Parathyroid adenoma (tissue), 2 donors: ENCODE results near the gene CAB39.

Experiments used
- H2AFZ ChIP-seq: fragments of 300-600 bp; sonication (generic); one replicate; pipeline ENCODE4 v1.7.0; 2017; ENCODE audit warnings: antibody characterized with exemption, mild to moderate bottlenecking
- H3K27ac ChIP-seq: fragments of 300-600 bp; sonication (generic); one replicate; pipeline ENCODE4 v1.7.0; 2017
- H3K27me3 ChIP-seq: fragments of 300-600 bp; sonication (generic); one replicate; pipeline ENCODE4 v1.7.0; 2017; ENCODE audit warnings: low read length; ENCODE audit not compliant: control insufficient read depth, insufficient read depth
- H3K36me3 ChIP-seq: fragments of 300-600 bp; sonication (generic); one replicate; pipeline ENCODE4 v1.7.0; 2017; ENCODE audit warnings: low read length; ENCODE audit not compliant: control insufficient read depth, insufficient read depth
- H3K4me1 ChIP-seq: fragments of 300-600 bp; sonication (generic); one replicate; pipeline ENCODE4 v1.7.0; 2017; ENCODE audit warnings: control low read depth
- H3K4me2 ChIP-seq: fragments of 300-600 bp; sonication (generic); one replicate; pipeline ENCODE4 v1.7.0; 2017; ENCODE audit warnings: low read length
- H3K4me3 ChIP-seq: fragments of 300-600 bp; sonication (generic); one replicate; pipeline ENCODE4 v1.7.0; 2017; ENCODE audit warnings: low read depth, low read length
- H3K79me2 ChIP-seq: fragments of 300-600 bp; sonication (generic); one replicate; pipeline ENCODE4 v1.7.0; 2017; ENCODE audit warnings: control low read depth
- H3K9ac ChIP-seq: fragments of 300-600 bp; sonication (generic); one replicate; pipeline ENCODE4 v1.7.0; 2017; ENCODE audit warnings: mild to moderate bottlenecking
- H3K9me3 ChIP-seq: fragments of 300-600 bp; sonication (generic); one replicate; pipeline ENCODE4 v1.7.0; 2017; ENCODE audit warnings: low read length; ENCODE audit not compliant: control insufficient read depth
- TF ChIP-seq, protein P1 (sequence below): fragments of 300-600 bp; sonication (generic); IDR thresholded peaks from one replicate; pipeline ENCODE4 v1.7.0; 2017; ENCODE audit warnings: antibody characterized with exemption, mild to moderate bottlenecking
- donor health status: primary hyperparathyroidism.

CAB39 gene

GRCh38 chr2:230737791-230738226, 25.2 kb downstream of the CAB39 start:
- TF ChIP-seq, protein P1, sequence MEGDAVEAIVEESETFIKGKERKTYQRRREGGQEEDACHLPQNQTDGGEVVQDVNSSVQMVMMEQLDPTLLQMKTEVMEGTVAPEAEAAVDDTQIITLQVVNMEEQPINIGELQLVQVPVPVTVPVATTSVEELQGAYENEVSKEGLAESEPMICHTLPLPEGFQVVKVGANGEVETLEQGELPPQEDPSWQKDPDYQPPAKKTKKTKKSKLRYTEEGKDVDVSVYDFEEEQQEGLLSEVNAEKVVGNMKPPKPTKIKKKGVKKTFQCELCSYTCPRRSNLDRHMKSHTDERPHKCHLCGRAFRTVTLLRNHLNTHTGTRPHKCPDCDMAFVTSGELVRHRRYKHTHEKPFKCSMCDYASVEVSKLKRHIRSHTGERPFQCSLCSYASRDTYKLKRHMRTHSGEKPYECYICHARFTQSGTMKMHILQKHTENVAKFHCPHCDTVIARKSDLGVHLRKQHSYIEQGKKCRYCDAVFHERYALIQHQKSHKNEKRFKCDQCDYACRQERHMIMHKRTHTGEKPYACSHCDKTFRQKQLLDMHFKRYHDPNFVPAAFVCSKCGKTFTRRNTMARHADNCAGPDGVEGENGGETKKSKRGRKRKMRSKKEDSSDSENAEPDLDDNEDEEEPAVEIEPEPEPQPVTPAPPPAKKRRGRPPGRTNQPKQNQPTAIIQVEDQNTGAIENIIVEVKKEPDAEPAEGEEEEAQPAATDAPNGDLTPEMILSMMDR, result no peak
- Histone ChIP-seq H3K27me3 (no peaks in the 10 kb centered on the region), H3K27ac (peak overlapping the region; percentile 43), H3K36me3 (no peaks in the 10 kb centered on the region), H3K9me3 (no peaks in the 10 kb centered on the region), H3K4me2 (peak overlapping the region; percentile 2), H2AFZ (no peak overlapping the region), H3K4me1 (peaks cover 17% of the 10 kb centered on the region), H3K79me2 (peaks cover 23% of the 10 kb centered on the region), H3K9ac (no peak overlapping the region), H3K4me3 (no peak overlapping the region)

DNA sequence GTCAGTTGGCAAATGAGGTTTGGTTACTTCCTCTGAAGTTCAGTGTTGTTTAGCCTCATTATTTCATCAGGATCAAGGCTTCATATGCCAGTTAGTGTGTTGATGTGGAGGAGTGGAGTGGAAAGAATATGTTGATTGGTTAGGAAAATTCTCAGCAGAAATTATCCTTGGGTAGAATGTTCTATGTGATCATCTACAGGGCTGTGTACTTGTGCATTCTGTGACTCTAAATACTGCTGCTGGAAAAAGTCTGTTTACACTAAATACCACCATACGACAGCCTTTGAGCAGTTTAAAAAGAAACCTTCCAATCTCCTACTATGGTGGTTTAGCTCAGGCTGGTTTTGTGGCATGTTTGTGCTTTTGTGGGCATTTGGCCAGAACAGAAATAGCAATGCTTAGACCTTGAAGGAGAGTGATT, 25.8 kb downstream of the CAB39 start:
- no peaks in the 10 kb centered on the region for H3K9me3 ChIP-seq
- no peaks in the 10 kb centered on the region for H3K27me3 ChIP-seq
- peaks cover 23% of the 10 kb centered on the region for H3K79me2 ChIP-seq
- H2AFZ ChIP-seq, result no peak overlapping the region
- no peaks in the 10 kb centered on the region for H3K36me3 ChIP-seq
- no peak overlapping the region for H3K4me3 ChIP-seq
- no peak overlapping the region for H3K9ac ChIP-seq
- peak overlapping the region; percentile 43 for H3K27ac ChIP-seq
- H3K4me2 ChIP-seq, result peak overlapping the region; percentile 31
- TF ChIP-seq, protein P1, result no peak
- H3K4me1 ChIP-seq, result peaks cover 17% of the 10 kb centered on the region

DNA sequence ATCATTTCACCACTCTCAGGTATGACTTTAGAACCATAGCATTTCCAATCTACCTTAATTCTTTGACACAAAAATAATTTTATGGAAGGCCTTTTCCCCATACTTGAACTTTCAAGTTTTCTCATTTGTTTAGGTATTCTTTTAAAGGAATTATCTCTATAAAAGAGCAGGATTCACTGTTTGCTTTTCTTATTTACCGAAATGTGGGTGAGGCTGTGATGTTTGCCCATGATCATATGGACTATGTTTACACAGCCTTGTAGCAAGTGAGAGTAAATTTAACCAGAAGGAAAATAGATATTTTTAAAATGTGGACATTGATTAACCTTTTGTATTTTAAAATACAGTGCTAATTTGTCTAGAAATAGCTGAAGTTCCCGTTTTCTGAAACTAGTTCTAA, 26.3 kb downstream of the CAB39 start:
- Histone ChIP-seq H3K4me2 (peak overlapping the region; percentile 31), H3K4me1 (peaks cover 17% of the 10 kb centered on the region), H3K79me2 (peaks cover 24% of the 10 kb centered on the region), H3K4me3 (no peak overlapping the region), H3K9me3 (no peaks in the 10 kb centered on the region), H3K9ac (no peak overlapping the region), H3K27ac (no peak overlapping the region), H2AFZ (no peak overlapping the region), H3K27me3 (no peaks in the 10 kb centered on the region), H3K36me3 (no peaks in the 10 kb centered on the region)
- TF ChIP-seq, protein P1, result no peak

GRCh38 chr2:230739961-230740360, 27.3 kb downstream of the CAB39 start:
- Histone ChIP-seq H3K27ac (no peak overlapping the region), H3K27me3 (no peaks in the 10 kb centered on the region), H3K36me3 (no peaks in the 10 kb centered on the region), H3K4me2 (no peak overlapping the region), H3K4me1 (peaks cover 17% of the 10 kb centered on the region), H3K9me3 (no peaks in the 10 kb centered on the region), H3K9ac (no peak overlapping the region), H2AFZ (no peak overlapping the region), H3K79me2 (peaks cover 23% of the 10 kb centered on the region), H3K4me3 (no peak overlapping the region)
- TF ChIP-seq, protein P1, result no peak

GRCh38 chr2:230742781-230743180, 30.1 kb downstream of the CAB39 start:
- Histone ChIP-seq H3K4me3 (no peak overlapping the region), H3K27me3 (no peaks in the 10 kb centered on the region), H3K36me3 (no peaks in the 10 kb centered on the region), H3K79me2 (peaks cover 37% of the 10 kb centered on the region), H3K4me1 (peaks cover 9% of the 10 kb centered on the region), H3K9me3 (no peaks in the 10 kb centered on the region), H2AFZ (no peak overlapping the region), H3K9ac (no peak overlapping the region), H3K27ac (no peak overlapping the region), H3K4me2 (no peak overlapping the region)
- TF ChIP-seq, protein P1, result no peak
